Left lung (tissue), 10 donors: ENCODE measurements around the gene TGM2. TPM values are rescaled to one million over a fixed set of nuclear protein-coding genes. Genes with fewer than 3 reads are reported as not detected.

Source experiments
- ATAC-seq: fragments of 200-7000 bp; cut with Tn5 transposase; one replicate; pipeline ENCODE4 v1.9.1; 2020; ENCODE audit warnings: moderate library complexity
- DNase-seq, 4 donors: peaks; one replicate each; pipeline ENCODE4 v3.0.0-alpha.2; 2013 to 2020
- H3K27ac ChIP-seq, 2 donors: fragments of 200-600 bp; sonication (generic) in 1 of 2; one replicate each; pipeline versions ENCODE4 v1.5.0 to v1.8.0; 2020 to 2021
- H3K27me3 ChIP-seq, 2 donors: fragments of 200-600 bp; sonication (generic) in 1 of 2; one replicate each; pipeline versions ENCODE4 v1.5.0 to v1.8.0; 2020 to 2021
- H3K36me3 ChIP-seq, 2 donors: fragments of 200-600 bp; sonication (generic) in 1 of 2; one replicate each; pipeline versions ENCODE4 v1.5.0 to v1.8.0; 2020 to 2021
- H3K4me1 ChIP-seq, 2 donors: fragments of 200-600 bp; one replicate each; pipeline ENCODE4 v1.8.0; 2021
- H3K4me3 ChIP-seq, 2 donors: fragments of 200-600 bp; sonication (generic) in 1 of 2; one replicate each; pipeline versions ENCODE4 v1.5.0 to v1.8.0; 2020 to 2021; ENCODE audit warnings: mild to moderate bottlenecking in 1 of 2
- H3K9me3 ChIP-seq, 2 donors: fragments of 200-600 bp; sonication (generic) in 1 of 2; one replicate each; pipeline versions ENCODE4 v1.5.0 to v1.8.0; 2020 to 2021
- CTCF ChIP-seq, 2 donors: fragments of 200-600 bp; sonication (generic) in 1 of 2; IDR thresholded peaks; one replicate each; pipeline versions ENCODE4 v1.5.0 to v1.8.0; 2021; ENCODE audit warnings: antibody characterized with exemption in 2 of 2
- intact Hi-C, 2 donors: fragments of 100-400 bp; cut with DNase I; formaldehyde crosslinking; loops; one replicate each; pipeline versions ENCODE4 v1.11.2 to v1.14.2; 2022
- polyA plus RNA-seq, 6 donors: library from polyadenylated mRNA; unstranded; fragments of 120-200 nt; gene quantifications; one replicate each; pipeline ENCODE4 v1.2.1, GENCODE V29; 2013; ENCODE audit not compliant: insufficient read length in 6 of 6
- total RNA-seq, 2 donors: library from RNA; stranded (reverse); fragmentation: NEBNext Ultra II Directional; extraction: Animal tissue kit (Norgen Biotek cat#: 25700); gene quantifications; one replicate each; pipeline ENCODE4 v1.2.1, GENCODE V29; 2021
- donor health status: DM: no; HTN: yes; CAD: no.
- donor health status: DM: no; HTN: no; CAD: no.

TGM2 gene
- total and polyA plus RNA-seq, 8 donors, result 89.0 to 391 (median 109) TPM

GRCh38 chr20:38137441-38138037 is 27.5 kb downstream of the TGM2 start:
- DNase-seq (peak in 2 of 4 donors; percentile 10 to 29), ATAC-seq (no peak)
- no peak overlapping the region for H3K27ac ChIP-seq
- peaks cover 0 to 45% of the 10 kb centered on the region in 2 donors for H3K4me1 ChIP-seq
- TF ChIP-seq CTCF (IDR thresholded peaks at IDR 0.05), result no peak
- no peaks in the 10 kb centered on the region for H3K27me3 ChIP-seq
- no peak overlapping the region for H3K4me3 ChIP-seq
- peaks cover 0 to 58% of the 10 kb centered on the region in 2 donors for H3K36me3 ChIP-seq
- intact Hi-C loops, result no loop called here
- no peaks in the 10 kb centered on the region for H3K9me3 ChIP-seq

GRCh38 chr20:38136421-38137245 is 28.4 kb downstream of the TGM2 start:
- intact Hi-C loops, result no loop called here
- no peak for TF ChIP-seq CTCF (IDR thresholded peaks at IDR 0.05)
- H3K9me3 ChIP-seq, result no peaks in the 10 kb centered on the region
- H3K36me3 ChIP-seq, result peaks cover 0 to 64% of the 10 kb centered on the region in 2 donors
- peak overlapping the region in 1 of 2 donors; percentile 60 for H3K27ac ChIP-seq
- H3K4me1 ChIP-seq, result peaks cover 0 to 44% of the 10 kb centered on the region in 2 donors
- H3K27me3 ChIP-seq, result no peaks in the 10 kb centered on the region
- ATAC-seq (no peak), DNase-seq (peak in 2 of 4 donors; percentile 25 to 39)
- H3K4me3 ChIP-seq, result no peak overlapping the region

GRCh38 chr20:38135651-38136420 is 29.2 kb downstream of the TGM2 start:
- Histone ChIP-seq H3K27ac (peak overlapping the region; percentile 30 to 60), H3K4me1 (peaks cover 0 to 40% of the 10 kb centered on the region in 2 donors), H3K9me3 (no peaks in the 10 kb centered on the region), H3K27me3 (no peaks in the 10 kb centered on the region), H3K36me3 (peaks cover 0 to 72% of the 10 kb centered on the region in 2 donors), H3K4me3 (no peak overlapping the region)
- TF ChIP-seq CTCF (IDR thresholded peaks at IDR 0.05), result no peak
- ATAC-seq (no peak), DNase-seq (peak in 1 of 4 donors; percentile 27)
- intact Hi-C loops, result no loop called here

- TF ChIP-seq CTCF (IDR thresholded peaks at IDR 0.05), result no peak
- Histone ChIP-seq H3K4me3 (no peak overlapping the region), H3K36me3 (peaks cover 0 to 77% of the 10 kb centered on the region in 2 donors), H3K27me3 (no peaks in the 10 kb centered on the region), H3K27ac (peak overlapping the region; percentile 30 to 60), H3K9me3 (no peaks in the 10 kb centered on the region), H3K4me1 (peaks cover 0 to 34% of the 10 kb centered on the region in 2 donors)
- ATAC-seq (no peak), DNase-seq (peak in 1 of 4 donors; percentile 24)
- intact Hi-C loops, result no loop called here
Measured at GRCh38 chr20:38135271-38135650, 29.8 kb downstream of the TGM2 start.
